GM10266 (cell line): ENCODE data around the gene CPA1.

ENCODE experiments used
- DNase-seq: peaks from one replicate; pipeline ENCODE4 v3.0.0; 2012; ENCODE audit errors: extremely low spot score
- TF ChIP-seq, protein P1 (sequence below): IDR thresholded peaks from 2 replicates; pipeline ENCODE4 v1.5.1; 2012; ENCODE audit warnings: mild to moderate bottlenecking, low read depth; ENCODE audit not compliant: control insufficient read depth, insufficient read depth; ENCODE audit errors: missing control alignments

The CPA1 gene

DNA sequence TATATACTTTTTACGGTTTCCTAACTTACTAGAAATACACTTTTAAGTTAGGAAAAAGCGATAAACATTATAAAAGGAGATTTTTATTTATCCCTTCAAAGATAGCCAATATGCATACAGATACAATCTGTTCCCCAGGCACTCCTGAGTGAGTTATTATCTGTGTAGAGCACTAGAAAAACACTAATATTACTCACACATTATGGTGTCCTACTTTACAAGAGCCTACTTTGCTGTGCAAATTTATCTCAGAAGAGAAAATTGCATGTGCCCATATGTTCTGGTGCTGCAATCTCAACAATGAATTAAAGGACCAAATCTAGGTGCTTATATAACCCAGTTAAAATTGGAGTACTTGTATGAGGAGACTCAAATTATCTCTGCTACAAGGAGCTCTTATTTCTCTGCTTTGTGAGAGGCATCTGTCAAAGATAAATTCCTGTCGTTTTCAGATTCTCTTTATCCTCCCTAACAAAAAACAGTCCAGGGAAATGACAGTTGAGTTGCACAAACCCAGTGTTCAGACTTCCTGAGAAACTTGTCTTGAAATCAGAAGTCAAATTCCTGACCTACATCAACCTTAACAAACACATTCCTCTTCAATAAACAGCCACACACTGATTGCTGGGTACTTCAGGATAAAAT, 28.9 kb downstream of the CPA1 start:
- TF ChIP-seq, protein P1, sequence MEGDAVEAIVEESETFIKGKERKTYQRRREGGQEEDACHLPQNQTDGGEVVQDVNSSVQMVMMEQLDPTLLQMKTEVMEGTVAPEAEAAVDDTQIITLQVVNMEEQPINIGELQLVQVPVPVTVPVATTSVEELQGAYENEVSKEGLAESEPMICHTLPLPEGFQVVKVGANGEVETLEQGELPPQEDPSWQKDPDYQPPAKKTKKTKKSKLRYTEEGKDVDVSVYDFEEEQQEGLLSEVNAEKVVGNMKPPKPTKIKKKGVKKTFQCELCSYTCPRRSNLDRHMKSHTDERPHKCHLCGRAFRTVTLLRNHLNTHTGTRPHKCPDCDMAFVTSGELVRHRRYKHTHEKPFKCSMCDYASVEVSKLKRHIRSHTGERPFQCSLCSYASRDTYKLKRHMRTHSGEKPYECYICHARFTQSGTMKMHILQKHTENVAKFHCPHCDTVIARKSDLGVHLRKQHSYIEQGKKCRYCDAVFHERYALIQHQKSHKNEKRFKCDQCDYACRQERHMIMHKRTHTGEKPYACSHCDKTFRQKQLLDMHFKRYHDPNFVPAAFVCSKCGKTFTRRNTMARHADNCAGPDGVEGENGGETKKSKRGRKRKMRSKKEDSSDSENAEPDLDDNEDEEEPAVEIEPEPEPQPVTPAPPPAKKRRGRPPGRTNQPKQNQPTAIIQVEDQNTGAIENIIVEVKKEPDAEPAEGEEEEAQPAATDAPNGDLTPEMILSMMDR = no peak
- no peak for DNase-seq

DNA sequence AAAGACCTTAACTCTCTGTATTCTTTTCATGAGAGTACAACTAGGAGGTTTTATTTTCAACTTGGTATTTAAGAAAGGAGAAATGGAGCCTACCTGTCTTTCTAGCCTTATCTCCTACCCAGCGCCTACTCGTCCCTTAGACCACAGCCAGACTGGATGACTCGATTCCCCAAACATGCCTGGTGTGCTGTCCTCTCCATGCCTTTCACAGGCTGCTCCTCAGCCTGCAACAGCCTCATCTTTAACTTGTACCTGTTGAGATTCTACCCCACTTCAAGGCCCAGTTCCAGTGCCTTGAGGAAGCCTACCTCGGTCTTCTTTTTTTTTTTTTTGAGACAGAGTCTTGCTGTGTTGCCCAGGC, 29.4 kb downstream of the CPA1 start:
- TF ChIP-seq, protein P1 = no peak
- no peak for DNase-seq

DNA sequence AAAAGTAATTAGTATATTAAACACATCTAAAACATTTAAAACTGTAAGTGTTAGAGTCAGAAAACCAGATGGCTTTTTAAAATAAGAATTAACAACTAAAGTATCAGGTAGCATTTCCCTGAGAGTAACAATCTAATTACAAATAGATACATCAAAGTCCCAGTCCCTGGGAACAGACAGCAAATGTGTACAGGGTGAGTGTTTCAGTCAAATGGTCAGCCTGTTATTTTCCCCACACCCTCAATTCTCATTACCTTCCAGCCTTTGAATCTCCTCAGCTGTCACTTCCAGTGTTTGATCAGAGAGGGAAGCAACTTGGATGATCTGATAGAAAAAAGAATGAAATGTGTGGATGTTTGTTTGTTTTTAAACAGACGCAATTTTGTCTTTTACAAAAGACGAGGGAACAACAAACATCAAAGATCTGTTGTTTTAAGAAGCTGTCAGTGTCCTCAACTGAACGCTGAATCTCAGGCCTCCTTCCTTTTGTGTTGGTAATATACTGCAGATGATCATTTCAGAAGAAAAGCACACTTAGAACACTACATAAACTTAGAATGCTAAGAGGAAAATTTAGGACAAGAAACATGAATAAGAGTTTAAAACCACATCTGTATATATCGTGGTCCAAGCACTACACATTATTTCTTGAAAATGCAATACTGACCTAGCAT, 30.7 kb downstream of the CPA1 start:
- TF ChIP-seq, protein P1 = no peak
- DNase-seq = no peak

DNA sequence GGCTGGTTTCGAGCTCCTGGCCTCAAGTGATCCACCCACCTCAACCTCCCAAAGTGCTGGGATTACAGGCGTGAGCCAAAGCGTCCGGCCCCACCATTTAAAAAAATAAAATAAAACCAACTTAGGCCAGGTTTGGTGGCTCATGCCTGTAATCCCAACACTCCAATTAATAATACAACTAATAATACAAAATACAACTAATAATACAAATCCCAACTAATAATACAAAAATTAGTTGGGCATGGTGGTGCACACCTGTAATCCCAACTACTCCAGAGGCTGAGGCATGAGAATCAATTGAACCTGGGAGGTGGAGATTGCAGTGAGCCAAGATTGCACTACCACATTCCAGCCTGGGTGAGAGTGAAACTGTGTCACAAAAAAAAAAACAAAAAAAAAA, 32.9 kb downstream of the CPA1 start:
- TF ChIP-seq, protein P1 = no peak
- DNase-seq = no peak

DNA sequence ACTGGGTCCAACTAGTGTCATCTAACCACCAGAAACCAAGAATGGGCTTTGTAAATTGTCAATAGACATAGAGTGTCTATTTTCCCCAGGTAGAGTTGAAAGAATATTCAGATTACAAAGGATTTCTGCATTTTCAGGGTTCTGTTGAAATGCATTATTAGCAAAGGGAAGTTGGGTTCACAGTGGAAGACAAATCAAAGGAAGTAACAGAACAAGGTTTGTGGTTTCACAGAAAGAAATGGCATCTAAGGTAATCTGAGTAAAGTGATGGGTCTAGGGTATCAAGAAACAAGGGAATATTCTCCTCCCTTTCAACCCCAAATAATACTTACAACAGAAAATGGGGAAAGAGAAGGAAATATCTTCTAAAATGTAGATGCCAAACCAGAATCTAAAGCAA, 34.7 kb downstream of the CPA1 start:
- TF ChIP-seq, protein P1 = no peak
- no peak for DNase-seq

DNA sequence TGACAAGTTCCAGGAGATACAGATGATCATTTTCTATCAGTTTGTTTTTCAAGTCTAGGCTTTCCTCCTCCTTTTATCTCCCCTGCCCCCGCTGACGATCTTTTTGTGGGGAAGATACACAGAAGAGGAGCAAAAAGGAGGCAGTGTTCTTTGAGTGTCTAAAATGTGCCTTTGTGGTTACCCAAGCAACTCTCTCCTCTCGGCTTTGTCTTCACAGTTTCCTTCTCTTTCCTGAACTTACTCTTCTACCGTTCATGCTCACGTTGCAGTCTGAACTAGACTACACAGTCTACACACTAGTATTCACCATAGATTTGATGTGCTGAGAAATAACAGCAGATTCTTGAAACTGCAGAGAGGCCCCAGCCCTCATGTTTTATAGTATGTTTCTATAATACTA, 36.9 kb downstream of the CPA1 start:
- DNase-seq = no peak
- TF ChIP-seq, protein P1 = no peak

DNA sequence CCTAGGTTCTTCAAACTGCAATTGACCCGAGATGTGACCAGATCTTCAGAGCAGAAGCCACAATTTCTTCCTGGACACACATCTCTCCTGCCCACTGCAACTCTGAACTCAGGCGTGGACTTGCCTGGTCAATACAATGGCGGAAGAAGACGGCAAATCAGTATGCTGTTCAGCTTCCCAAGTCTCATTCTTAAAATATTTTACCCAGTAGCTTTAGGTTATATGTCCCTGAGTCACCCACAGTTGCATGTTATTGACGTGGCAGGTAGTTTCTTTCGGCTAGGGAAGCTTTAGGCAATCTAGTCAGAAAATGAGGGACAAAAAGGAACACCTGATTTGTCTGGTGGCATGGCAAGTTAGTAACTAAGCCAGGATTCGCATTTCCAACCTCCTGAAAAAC, 38.0 kb downstream of the CPA1 start:
- DNase-seq = no peak
- TF ChIP-seq, protein P1 = no peak
